Measurements from ENCODE around the gene FRS3. TPM values are rescaled to one million over a fixed set of nuclear protein-coding genes. Genes with fewer than 3 reads are reported as not detected.

Gene FRS3
- total RNA-seq, 1 experiment from 2014 or later = 4.5 TPM

DNA sequence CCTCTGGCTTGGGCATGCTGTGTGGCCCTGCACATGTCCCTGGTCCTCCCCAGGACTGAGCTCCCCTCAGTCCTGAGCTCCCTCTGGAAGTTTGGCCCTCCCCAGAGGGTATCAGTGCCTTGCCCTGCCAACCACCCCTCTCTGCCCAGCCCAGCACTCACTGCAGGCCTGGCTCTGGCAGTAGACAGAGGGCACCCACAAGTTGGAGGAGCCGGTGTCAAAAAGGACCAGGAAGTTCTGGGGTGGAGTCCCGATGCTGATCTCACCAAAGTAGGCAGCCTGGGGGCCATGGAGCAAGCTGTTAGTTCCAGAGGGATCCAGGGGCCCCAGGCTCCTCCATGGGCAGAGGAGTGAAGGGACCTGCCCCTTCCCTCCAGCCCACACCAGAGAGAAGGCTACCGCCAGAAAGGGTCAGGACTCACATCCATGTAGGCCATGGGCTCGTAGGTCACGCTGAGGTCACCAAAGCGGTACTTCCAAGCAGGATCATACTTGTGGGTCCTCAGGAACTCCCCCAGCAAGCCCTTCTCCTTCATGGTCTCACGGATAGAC lies 35.4 kb downstream of the FRS3 start:
- no peaks in the 10 kb centered on the region for H3K9me2 ChIP-seq (ENCODE audit: insufficient read depth)
- no peaks in the 10 kb centered on the region for H3K79me2 ChIP-seq (ENCODE audit: low read depth)
- no peak overlapping the region for H3K27ac ChIP-seq
- no peak for DNase-seq
- no peak overlapping the region for H3K4me2 ChIP-seq
- H3K9me3 ChIP-seq (ENCODE audit: insufficient read depth, low read depth) = no peaks in the 10 kb centered on the region
- peaks cover 31% of the 10 kb centered on the region for H3F3A ChIP-seq (ENCODE audit: insufficient read depth, low read depth)
- no peak overlapping the region for H3K4me3 ChIP-seq
- ChIA-PET CTCF (no interaction called here), POLR2A (ENCODE audit: unreplicated experiment) (interaction anchor here (0.5 kb wide), 1 partner anchor 25 kb away, joined by 4 read pairs; no protein-coding TSS in a partner anchor)
- BruUV-seq (replicated peaks) = no TSS peak
- no peak overlapping the region for H2AFZ ChIP-seq
- H3K4me1 ChIP-seq (replicated peaks; ENCODE audit: insufficient read depth) = peaks cover 57% of the 10 kb centered on the region
- no peaks in the 10 kb centered on the region for H3K27me3 ChIP-seq (ENCODE audit: insufficient read depth, low read depth)
- intact Hi-C loops (cut with micrococcal nuclease; ENCODE audit: unreplicated experiment) = no loop called here
- TF ChIP-seq, protein P1, sequence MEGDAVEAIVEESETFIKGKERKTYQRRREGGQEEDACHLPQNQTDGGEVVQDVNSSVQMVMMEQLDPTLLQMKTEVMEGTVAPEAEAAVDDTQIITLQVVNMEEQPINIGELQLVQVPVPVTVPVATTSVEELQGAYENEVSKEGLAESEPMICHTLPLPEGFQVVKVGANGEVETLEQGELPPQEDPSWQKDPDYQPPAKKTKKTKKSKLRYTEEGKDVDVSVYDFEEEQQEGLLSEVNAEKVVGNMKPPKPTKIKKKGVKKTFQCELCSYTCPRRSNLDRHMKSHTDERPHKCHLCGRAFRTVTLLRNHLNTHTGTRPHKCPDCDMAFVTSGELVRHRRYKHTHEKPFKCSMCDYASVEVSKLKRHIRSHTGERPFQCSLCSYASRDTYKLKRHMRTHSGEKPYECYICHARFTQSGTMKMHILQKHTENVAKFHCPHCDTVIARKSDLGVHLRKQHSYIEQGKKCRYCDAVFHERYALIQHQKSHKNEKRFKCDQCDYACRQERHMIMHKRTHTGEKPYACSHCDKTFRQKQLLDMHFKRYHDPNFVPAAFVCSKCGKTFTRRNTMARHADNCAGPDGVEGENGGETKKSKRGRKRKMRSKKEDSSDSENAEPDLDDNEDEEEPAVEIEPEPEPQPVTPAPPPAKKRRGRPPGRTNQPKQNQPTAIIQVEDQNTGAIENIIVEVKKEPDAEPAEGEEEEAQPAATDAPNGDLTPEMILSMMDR (conservative IDR thresholded peaks at IDR 0.05) = no peak
- no peak for TF ChIP-seq EZH2 (IDR thresholded peaks at IDR 0.05; ENCODE audit: low read depth)
- H3K36me3 ChIP-seq (ENCODE audit: low read depth) = no peaks in the 10 kb centered on the region
- H4K20me1 ChIP-seq (ENCODE audit: insufficient read depth) = no peaks in the 10 kb centered on the region

DNA sequence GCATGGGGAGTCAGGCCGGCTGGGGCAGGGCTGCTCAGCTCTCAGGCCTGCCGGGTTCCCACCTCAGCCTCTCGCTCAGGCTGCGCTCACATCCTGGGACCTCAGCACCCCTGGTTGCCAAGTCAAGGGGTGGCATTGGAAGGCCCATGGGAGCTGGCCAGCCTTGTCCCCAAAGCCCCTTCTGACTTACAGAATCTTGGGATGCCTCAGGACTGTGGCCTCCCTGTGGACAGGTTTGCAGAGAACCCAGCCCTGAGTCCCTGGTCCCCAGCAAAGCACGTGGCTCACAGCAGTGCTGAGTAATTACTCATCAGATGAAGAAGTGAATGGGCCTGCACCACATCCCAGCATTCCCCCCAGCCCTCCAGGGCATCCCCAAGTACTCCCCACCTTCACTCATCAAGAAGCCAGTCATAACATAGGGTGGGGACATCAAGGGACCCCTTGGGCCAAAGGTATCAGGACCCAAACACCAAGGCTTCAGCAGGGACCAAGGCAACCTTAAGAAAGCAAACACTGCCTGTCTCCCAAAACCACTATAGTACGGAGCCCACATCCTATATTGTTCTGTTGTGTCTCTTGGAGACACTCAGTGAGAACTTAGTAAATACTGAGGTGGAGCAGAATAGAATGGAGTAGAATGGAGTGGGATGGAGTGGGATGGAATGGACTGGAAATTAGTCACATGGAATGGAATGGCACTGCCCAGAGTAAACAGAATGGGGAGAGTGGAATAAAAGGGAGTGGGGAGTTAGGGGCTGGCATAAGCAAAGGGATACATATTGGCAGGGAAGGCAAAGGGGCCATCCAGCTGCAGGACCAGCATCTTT lies 36.1 kb downstream of the FRS3 start:
- Histone ChIP-seq H3K4me1 (replicated peaks; ENCODE audit: insufficient read depth) (peaks cover 57% of the 10 kb centered on the region), H3K27me3 (ENCODE audit: insufficient read depth, low read depth) (no peaks in the 10 kb centered on the region), H3K9me2 (ENCODE audit: insufficient read depth) (no peaks in the 10 kb centered on the region), H2AFZ (no peak overlapping the region), H3K4me3 (no peak overlapping the region), H3K4me2 (no peak overlapping the region), H3K79me2 (ENCODE audit: low read depth) (no peaks in the 10 kb centered on the region), H3F3A (ENCODE audit: insufficient read depth, low read depth) (peaks cover 35% of the 10 kb centered on the region), H4K20me1 (ENCODE audit: insufficient read depth) (no peaks in the 10 kb centered on the region), H3K36me3 (ENCODE audit: low read depth) (no peaks in the 10 kb centered on the region), H3K27ac (no peak overlapping the region), H3K9me3 (ENCODE audit: insufficient read depth, low read depth) (no peaks in the 10 kb centered on the region)
- no peak for DNase-seq
- ChIA-PET POLR2A (ENCODE audit: unreplicated experiment) (interaction anchor here (0.5 kb wide), 1 partner anchor 25 kb away, joined by 4 read pairs; no protein-coding TSS in a partner anchor), CTCF (no interaction called here)
- intact Hi-C loops (cut with micrococcal nuclease; ENCODE audit: unreplicated experiment) = no loop called here
- TF ChIP-seq, protein P1 (conservative IDR thresholded peaks at IDR 0.05) = no peak
- TF ChIP-seq EZH2 (IDR thresholded peaks at IDR 0.05; ENCODE audit: low read depth) = no peak
- no TSS peak for BruUV-seq (replicated peaks)

DNA sequence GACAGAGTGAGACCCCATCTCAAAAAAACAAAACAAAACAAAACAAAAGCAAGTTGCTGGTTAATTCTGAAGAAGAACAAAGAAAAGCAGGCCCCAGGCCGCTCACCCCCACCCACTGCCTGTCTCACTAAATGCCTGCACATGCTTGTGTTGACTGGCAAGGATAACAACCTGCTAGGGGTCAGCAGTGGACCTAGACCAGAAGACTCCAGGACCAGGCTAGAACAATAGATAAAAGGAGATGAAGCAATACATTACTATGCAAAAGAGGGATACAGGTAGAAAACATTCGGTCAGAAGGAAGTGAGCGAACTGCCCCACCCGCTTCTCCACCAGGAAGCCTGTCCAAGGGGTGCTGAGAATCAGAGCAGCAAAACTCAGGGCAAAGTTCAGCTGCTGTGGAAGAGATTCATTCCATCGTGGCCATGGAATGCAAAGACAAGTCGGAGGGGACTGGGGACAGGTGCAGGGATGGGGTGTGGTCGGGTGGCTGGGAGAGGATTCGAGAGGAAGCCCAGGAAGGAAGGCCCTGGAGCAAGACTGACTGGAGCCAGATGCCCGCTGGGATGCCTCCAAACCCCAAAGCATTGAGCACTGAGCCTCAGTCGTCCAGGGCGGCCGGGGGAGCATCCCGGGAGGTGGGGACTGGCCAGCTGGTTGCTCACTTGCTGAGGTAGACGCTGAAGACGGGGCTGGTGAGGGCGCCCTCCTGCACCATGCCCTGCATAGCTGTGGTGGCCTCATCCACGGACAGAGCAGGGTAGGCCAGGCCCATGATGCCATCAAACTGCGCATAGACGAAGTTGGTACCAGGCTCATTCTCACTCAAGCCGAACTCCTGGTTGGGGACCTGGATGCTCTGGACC lies 37.8 kb downstream of the FRS3 start:
- intact Hi-C loops (cut with micrococcal nuclease; ENCODE audit: unreplicated experiment) = no loop called here
- TF ChIP-seq EZH2 (IDR thresholded peaks at IDR 0.05; ENCODE audit: low read depth) = no peak
- TF ChIP-seq, protein P1 (conservative IDR thresholded peaks at IDR 0.05) = 0 out of 2 replicates have a peak, but pooled peaks have one; percentile 18
- Histone ChIP-seq H3K4me3 (no peak overlapping the region), H3F3A (ENCODE audit: insufficient read depth, low read depth) (peaks cover 32% of the 10 kb centered on the region), H3K4me2 (peak overlapping the region; percentile 60), H2AFZ (0 out of 2 replicates have a peak overlapping the region, but pooled peaks have one; percentile 9), H3K79me2 (ENCODE audit: low read depth) (no peaks in the 10 kb centered on the region), H3K4me1 (replicated peaks; ENCODE audit: insufficient read depth) (peaks cover 46% of the 10 kb centered on the region), H3K27ac (peak overlapping the region; percentile 84), H3K9me2 (ENCODE audit: insufficient read depth) (no peaks in the 10 kb centered on the region), H3K9me3 (ENCODE audit: insufficient read depth, low read depth) (no peaks in the 10 kb centered on the region), H3K27me3 (ENCODE audit: insufficient read depth, low read depth) (no peaks in the 10 kb centered on the region), H3K36me3 (ENCODE audit: low read depth) (no peaks in the 10 kb centered on the region), H4K20me1 (ENCODE audit: insufficient read depth) (no peaks in the 10 kb centered on the region)
- POLR2A ChIA-PET (ENCODE audit: unreplicated experiment) = interaction anchor here (0.7 kb wide), 1 partner anchor 19 kb away, joined by 4 read pairs; no protein-coding TSS in a partner anchor
- CTCF ChIA-PET = no interaction called here
- DNase-seq = peak; percentile 75 to 94
- no TSS peak for BruUV-seq (replicated peaks)

All from PC-9 (cell line).